ENCODE measurements around the gene TAF6.
A peak's percentile ranks its signal among the peaks of the same experiment; 100 is the strongest.

The TAF6 gene

DNA sequence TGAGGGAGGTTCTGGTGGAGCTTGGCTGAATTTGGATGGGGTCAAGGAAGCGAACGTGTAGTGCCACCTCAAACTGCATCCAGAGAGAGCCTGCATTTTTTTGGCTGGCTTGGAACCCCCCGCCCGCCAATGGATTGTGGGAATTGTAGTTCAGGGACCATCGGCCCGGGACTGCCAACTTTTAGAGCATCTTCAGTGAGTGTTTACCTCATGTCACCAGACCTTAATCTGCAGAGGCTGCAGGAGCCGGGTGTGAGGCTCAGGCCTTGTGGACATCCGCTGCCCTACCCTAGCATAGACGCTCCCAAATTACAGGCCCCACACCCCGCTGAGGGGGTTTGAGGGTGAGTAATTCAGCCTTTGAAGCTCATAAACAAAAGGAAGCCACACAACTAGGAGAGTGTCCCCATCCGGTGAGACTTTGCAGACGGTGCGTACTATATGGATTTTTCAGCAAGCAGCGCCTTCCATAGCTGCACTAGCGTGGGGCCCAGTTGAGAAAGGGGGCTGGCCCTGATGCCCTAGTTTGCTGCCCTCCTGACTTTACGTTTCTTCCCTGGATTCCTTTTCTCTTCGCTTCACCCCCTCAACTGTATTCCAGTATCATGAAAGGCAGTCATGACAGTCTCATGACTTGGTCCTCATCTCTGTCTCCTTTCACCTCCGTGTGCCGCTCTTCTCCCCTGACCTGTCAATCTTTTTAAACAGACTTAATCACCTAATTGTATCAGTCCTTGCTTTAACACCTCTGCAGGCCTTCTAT, 993 bp upstream of the TAF6 start:
- TF ChIP-seq, protein P1, sequence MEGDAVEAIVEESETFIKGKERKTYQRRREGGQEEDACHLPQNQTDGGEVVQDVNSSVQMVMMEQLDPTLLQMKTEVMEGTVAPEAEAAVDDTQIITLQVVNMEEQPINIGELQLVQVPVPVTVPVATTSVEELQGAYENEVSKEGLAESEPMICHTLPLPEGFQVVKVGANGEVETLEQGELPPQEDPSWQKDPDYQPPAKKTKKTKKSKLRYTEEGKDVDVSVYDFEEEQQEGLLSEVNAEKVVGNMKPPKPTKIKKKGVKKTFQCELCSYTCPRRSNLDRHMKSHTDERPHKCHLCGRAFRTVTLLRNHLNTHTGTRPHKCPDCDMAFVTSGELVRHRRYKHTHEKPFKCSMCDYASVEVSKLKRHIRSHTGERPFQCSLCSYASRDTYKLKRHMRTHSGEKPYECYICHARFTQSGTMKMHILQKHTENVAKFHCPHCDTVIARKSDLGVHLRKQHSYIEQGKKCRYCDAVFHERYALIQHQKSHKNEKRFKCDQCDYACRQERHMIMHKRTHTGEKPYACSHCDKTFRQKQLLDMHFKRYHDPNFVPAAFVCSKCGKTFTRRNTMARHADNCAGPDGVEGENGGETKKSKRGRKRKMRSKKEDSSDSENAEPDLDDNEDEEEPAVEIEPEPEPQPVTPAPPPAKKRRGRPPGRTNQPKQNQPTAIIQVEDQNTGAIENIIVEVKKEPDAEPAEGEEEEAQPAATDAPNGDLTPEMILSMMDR (IDR thresholded peaks at IDR 0.05; ENCODE audit: control insufficient read depth, extremely low read depth, insufficient read depth), result no peak

DNA sequence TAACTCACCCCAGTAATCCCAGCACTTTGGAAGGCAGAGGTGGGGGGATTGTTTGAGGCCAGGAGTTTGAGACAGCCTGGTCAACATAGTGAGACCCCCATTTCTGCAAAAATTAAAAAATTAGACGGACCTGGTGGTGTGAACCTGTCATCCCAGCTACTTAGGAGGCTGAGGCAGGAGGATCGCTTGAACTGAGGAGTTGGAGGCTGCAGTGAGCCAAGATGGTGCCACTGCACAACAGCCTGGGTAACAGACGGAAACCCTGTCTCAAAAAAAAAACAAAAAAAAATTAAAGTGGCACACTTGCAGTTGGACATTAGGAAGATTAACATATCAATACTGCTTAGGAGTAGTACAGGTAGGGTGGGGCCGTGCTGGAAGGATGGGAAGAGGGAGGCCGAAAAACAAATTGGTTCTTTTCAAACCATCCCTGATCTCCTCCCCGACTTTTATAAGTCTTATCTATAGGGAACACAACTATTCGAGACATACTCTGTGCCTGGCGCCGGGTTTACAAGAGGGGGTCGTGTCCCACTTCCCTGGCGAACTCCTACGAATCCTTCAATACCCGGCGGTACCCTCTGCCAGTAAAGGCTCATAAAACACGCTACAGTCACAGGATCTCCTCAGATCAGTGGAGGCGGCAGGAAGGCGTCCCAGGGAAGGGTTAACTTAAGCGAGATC, 628 bp downstream of the TAF6 start:
- peak overlapping the region; percentile 89 for H3K4me3 ChIP-seq (ENCODE audit: low read depth, low read length)
- DNase-seq (ENCODE audit: low read depth), result no peak
- TF ChIP-seq, protein P1 (IDR thresholded peaks at IDR 0.05; ENCODE audit: control insufficient read depth, extremely low read depth, insufficient read depth), result no peak

More for the DNA sequence above, 993 bp upstream of the TAF6 start:
- peak overlapping the region; percentile 89 for H3K4me3 ChIP-seq (ENCODE audit: low read depth, low read length)
- DNase-seq (ENCODE audit: low read depth), result no peak

DNA sequence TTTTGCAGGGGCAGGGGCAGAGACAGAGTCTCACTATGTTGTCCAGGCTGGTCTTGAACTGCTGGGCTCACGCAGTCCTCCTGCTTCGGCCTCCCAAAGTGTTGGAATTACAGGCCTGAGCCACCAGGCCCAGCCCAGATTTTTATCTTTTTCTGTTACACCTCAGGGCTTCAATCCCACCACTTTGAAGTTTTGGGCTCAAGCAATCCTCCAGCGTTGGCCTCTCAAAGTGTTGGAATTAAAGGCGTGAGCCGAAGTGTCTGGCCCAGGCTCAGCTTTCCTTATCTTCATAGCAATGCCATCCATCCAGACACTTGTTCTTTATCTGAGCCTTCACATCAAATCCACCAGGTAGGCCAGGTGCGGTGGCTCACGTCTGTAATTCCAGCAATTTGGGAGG, 4.1 kb downstream of the TAF6 start:
- TF ChIP-seq, protein P1 (IDR thresholded peaks at IDR 0.05; ENCODE audit: control insufficient read depth, extremely low read depth, insufficient read depth), result no peak

DNA sequence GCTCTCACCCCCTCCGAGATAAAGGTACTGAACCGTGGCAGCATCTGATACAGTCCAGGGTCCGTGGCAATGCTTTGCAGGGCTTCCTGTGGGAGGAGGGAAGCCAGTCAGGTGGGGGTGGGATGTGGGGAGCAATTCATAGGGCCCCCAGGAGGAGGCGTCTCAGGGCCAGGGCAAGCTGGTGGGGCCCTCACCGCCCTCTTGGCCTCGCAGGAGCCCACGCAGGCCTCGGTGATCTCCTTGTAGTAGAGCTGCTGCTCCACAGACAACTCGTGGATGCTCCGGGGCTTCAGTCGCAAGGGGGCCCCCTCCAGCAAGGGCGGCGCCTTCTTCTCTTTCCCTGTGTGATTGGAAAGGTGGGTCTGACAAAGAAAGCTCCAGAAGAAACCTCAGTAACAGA, 7.2 kb downstream of the TAF6 start:
- no peak overlapping the region for H3K4me3 ChIP-seq (ENCODE audit: low read depth, low read length)
- DNase-seq (ENCODE audit: low read depth), result no peak
- TF ChIP-seq, protein P1 (IDR thresholded peaks at IDR 0.05; ENCODE audit: control insufficient read depth, extremely low read depth, insufficient read depth), result no peak

More for the DNA sequence above, 4.1 kb downstream of the TAF6 start:
- no peak overlapping the region for H3K4me3 ChIP-seq (ENCODE audit: low read depth, low read length)
- no peak for DNase-seq (ENCODE audit: low read depth)

DNA sequence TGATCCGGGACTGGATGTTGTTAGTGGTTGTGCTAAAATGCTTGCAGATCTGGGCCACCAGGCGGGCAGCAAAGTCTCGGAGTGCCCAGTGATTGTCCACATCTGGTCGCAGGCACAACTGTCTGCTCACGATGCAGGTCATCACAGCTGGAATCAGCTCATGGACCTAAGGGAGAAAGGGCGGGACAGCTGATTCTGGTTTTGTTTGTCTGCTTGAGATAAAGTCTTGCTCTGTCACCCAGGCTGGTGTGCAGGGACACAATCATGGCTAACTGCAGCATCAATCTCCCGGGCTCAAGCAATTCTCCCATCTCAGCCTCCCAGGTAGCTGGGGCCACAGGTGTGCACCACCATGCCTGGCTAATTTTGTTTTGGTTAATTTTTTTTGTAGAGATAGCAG, 8.0 kb downstream of the TAF6 start:
- TF ChIP-seq, protein P1 (IDR thresholded peaks at IDR 0.05; ENCODE audit: control insufficient read depth, extremely low read depth, insufficient read depth), result no peak
- H3K4me3 ChIP-seq (ENCODE audit: low read depth, low read length), result no peak overlapping the region
- DNase-seq (ENCODE audit: low read depth), result no peak

DNA sequence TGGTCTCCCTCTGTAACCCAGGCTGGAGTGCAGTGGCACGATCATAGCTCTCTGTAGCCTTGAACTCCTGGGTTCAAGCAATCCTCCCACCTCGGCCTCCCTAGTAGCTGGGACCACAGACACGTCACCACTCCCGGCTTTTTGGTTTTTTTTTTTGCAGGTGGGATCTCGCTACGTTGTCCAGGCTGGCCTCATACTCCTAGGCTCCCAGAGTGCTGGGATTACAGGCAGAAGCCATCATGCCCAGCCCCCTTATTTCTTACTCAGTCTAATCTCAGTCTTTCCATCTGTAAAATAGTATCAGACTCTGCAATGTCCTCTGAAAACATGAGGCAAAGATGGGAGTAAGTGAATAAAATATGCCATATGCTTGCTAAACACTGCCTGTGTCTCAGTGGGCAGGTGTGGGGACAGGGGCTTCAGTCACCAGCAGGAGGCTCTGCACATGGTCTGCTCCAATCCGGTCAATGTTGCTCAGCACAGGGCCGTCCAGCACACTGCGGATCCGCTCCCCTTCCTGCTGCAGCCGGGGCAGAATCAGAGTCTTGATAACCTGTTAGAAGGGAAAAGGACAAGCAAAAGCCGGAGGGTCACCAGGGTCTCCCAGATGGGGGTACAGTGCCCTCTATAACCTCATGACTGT, 9.5 kb downstream of the TAF6 start:
- no peak for DNase-seq (ENCODE audit: low read depth)
- H3K4me3 ChIP-seq (ENCODE audit: low read depth, low read length), result no peak overlapping the region
- TF ChIP-seq, protein P1 (IDR thresholded peaks at IDR 0.05; ENCODE audit: control insufficient read depth, extremely low read depth, insufficient read depth), result no peak

All from LNCaP clone FGC (cell line).